ENCODE measurements around the gene SGO2.

DNA sequence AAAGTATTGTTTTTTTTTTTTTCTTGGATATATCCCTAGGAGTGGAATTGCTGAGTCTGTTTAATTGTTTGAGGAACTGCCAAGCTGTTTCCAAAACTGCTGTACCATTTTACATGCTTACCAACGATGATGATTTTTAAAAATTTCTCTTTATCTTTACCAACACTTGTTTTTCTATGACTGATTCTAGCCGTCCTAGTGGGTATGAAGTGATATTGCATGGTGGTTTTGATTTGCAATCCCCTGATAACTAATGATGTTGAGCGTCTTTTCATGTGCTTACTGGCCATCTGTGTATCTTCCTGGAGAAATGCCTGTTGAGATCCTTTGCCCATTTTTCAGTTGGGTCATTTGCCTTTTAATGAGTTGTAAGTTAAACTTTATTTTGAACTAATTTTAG lies 51.0 kb downstream of the SGO2 start:
- TF ChIP-seq, protein P1, sequence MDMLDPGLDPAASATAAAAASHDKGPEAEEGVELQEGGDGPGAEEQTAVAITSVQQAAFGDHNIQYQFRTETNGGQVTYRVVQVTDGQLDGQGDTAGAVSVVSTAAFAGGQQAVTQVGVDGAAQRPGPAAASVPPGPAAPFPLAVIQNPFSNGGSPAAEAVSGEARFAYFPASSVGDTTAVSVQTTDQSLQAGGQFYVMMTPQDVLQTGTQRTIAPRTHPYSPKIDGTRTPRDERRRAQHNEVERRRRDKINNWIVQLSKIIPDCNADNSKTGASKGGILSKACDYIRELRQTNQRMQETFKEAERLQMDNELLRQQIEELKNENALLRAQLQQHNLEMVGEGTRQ (IDR thresholded peaks at IDR 0.05; ENCODE audit: borderline replicate concordance, low read depth, low read length) = no peak
- TF ChIP-seq EZH2 (IDR thresholded peaks at IDR 0.05; ENCODE audit: borderline replicate concordance, control insufficient read depth, low read depth, low read length) (no peak), DPF2 (IDR thresholded peaks at IDR 0.05) (no peak)

Data from GM12878 (cell line).